Measurements from ENCODE around the gene SEM1.

DNA sequence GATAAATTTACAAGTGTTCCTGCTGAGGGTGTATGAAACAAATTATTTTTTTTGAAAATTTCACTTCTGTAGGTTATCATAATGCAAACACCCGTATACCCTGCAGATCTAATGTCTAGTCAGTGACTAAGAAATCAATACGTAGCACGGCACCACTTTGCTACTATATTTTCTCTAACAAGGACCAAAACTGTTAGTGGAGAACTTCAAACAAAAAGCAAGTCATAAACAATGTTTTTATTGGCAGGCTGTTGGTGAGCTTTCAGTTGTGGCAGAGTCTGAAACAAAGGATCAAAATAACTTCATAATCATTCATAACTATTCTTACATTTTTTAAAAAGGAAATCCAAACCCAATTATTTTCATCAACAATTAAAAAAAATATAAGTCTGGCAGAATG, 11.8 kb downstream of the SEM1 start:
- TF ChIP-seq TAF1 (IDR thresholded peaks at IDR 0.05; ENCODE audit: borderline replicate concordance, low read depth, low read length) (no peak), POLR2AphosphoS5 (IDR thresholded peaks at IDR 0.05; ENCODE audit: low read depth, low read length) (no peak), POLR2A (IDR thresholded peaks at IDR 0.05; ENCODE audit: low read depth, low read length) (no peak)

Measured in GM12892 (cell line).